ENCODE data around the gene TTLL5.

Gene TTLL5

DNA sequence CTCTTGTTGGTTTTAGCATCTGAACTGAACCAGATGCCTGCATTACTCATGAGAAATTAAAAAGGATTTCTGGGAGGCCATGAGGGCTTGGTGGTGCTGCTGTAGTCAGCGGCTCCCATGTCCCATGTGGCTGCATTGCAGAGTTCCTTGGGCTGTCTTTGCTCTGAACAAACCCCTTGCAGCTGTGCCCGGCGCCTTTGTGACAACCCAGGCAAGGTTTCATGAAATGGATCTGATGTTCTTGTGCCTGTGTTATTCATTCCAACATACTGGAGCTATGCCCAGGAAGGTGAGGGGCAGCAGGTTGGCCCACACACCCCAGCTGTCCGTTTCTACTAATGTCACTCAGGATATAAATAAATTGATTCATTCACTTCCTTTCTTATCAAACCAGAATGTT is 280.0 kb downstream of the TTLL5 start:
- no peaks in the 10 kb centered on the region for H3K9me2 ChIP-seq (replicated peaks; ENCODE audit: control insufficient read depth, low read length)
- H3K4me2 ChIP-seq (ENCODE audit: low read length) = no peak overlapping the region
- H3F3A ChIP-seq (ENCODE audit: control insufficient read depth, insufficient read depth) = no peaks in the 10 kb centered on the region
- no peaks in the 10 kb centered on the region for H3K4me1 ChIP-seq (ENCODE audit: control insufficient read depth, low read length)
- H3K9me3 ChIP-seq (ENCODE audit: control insufficient read depth, insufficient read depth, low read length) = no peaks in the 10 kb centered on the region
- H3K79me2 ChIP-seq (ENCODE audit: control insufficient read depth, low read length) = no peaks in the 10 kb centered on the region
- no peak overlapping the region for H3K27ac ChIP-seq (ENCODE audit: low read depth, low read length)
- TF ChIP-seq, protein P1, sequence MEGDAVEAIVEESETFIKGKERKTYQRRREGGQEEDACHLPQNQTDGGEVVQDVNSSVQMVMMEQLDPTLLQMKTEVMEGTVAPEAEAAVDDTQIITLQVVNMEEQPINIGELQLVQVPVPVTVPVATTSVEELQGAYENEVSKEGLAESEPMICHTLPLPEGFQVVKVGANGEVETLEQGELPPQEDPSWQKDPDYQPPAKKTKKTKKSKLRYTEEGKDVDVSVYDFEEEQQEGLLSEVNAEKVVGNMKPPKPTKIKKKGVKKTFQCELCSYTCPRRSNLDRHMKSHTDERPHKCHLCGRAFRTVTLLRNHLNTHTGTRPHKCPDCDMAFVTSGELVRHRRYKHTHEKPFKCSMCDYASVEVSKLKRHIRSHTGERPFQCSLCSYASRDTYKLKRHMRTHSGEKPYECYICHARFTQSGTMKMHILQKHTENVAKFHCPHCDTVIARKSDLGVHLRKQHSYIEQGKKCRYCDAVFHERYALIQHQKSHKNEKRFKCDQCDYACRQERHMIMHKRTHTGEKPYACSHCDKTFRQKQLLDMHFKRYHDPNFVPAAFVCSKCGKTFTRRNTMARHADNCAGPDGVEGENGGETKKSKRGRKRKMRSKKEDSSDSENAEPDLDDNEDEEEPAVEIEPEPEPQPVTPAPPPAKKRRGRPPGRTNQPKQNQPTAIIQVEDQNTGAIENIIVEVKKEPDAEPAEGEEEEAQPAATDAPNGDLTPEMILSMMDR (IDR thresholded peaks at IDR 0.05; ENCODE audit: low read depth, low read length, poor library complexity, severe bottlenecking) = no peak
- no peak for TF ChIP-seq EZH2phosphoT487 (IDR thresholded peaks at IDR 0.05; ENCODE audit: borderline replicate concordance, low read length)
- no peaks in the 10 kb centered on the region for H3K27me3 ChIP-seq (ENCODE audit: control insufficient read depth, low read length)
- no peaks in the 10 kb centered on the region for H3K36me3 ChIP-seq (ENCODE audit: control insufficient read depth, low read length)
- no peaks in the 10 kb centered on the region for H4K20me1 ChIP-seq (ENCODE audit: control insufficient read depth, insufficient read depth, low read depth, low read length)
- no peak overlapping the region for H3K4me3 ChIP-seq (ENCODE audit: low read length)

DNA sequence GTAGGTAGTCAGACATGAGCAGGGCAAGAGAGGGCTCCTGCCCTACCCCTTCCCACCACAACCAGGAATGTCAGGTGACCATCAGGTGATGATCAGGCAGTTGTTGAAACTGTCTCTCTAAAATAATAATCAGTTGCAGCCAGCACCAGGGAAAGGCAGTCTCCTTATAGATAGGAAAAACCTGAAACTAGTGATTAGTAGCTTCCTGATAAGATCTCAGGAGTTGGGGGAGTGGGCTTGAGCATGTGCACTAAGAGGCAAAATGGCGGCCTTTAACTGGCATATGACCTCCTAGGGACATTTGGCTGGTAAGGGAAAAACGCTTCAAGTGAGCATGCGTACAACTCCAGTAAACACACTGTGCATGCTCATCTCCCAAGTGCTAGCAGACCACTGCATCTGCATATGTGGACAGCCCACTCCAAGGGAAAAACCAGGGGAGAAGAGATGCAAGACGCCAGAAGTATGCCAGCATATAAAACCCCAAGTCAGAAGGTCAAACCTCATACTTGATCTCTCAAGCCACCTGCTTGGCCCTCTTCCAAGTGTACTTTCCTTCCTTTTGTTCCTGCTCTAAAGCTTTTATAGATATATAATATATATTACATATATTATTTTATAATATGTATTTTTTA is 283.7 kb downstream of the TTLL5 start:
- no peaks in the 10 kb centered on the region for H3K9me3 ChIP-seq (ENCODE audit: control insufficient read depth, insufficient read depth, low read length)
- H3K4me2 ChIP-seq (ENCODE audit: low read length) = no peak overlapping the region
- TF ChIP-seq EZH2phosphoT487 (IDR thresholded peaks at IDR 0.05; ENCODE audit: borderline replicate concordance, low read length) = no peak
- TF ChIP-seq, protein P1 (IDR thresholded peaks at IDR 0.05; ENCODE audit: low read depth, low read length, poor library complexity, severe bottlenecking) = no peak
- H3K36me3 ChIP-seq (ENCODE audit: control insufficient read depth, low read length) = no peaks in the 10 kb centered on the region
- no peaks in the 10 kb centered on the region for H3K79me2 ChIP-seq (ENCODE audit: control insufficient read depth, low read length)
- no peaks in the 10 kb centered on the region for H3K9me2 ChIP-seq (replicated peaks; ENCODE audit: control insufficient read depth, low read length)
- no peaks in the 10 kb centered on the region for H3F3A ChIP-seq (ENCODE audit: control insufficient read depth, insufficient read depth)
- no peaks in the 10 kb centered on the region for H4K20me1 ChIP-seq (ENCODE audit: control insufficient read depth, insufficient read depth, low read depth, low read length)
- H3K27me3 ChIP-seq (ENCODE audit: control insufficient read depth, low read length) = no peaks in the 10 kb centered on the region
- H3K4me1 ChIP-seq (ENCODE audit: control insufficient read depth, low read length) = no peaks in the 10 kb centered on the region
- H3K4me3 ChIP-seq (ENCODE audit: low read length) = no peak overlapping the region
- no peak overlapping the region for H3K27ac ChIP-seq (ENCODE audit: low read depth, low read length)

DNA sequence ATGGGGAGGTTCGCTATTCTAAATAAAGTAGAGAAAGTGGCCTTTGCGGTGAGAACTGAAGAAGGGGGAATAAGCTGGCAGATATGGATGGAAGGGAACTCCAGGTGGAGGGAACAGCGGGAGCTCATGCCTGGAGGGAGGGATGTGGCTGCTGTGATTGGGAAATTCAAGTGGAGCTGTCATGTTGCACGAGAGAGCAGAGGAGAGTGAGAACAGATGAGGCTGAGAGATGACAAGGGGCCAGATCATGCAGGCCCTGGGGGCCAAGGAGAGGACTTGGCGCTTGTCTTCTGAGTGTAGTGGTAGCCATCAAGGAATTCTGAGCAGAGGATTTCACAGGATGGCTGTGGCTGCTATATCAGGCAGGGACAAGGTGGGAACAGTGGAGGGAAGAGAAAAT is 285.7 kb downstream of the TTLL5 start:
- H3K4me3 ChIP-seq (ENCODE audit: low read length) = no peak overlapping the region
- H3K27ac ChIP-seq (ENCODE audit: low read depth, low read length) = no peak overlapping the region
- no peaks in the 10 kb centered on the region for H4K20me1 ChIP-seq (ENCODE audit: control insufficient read depth, insufficient read depth, low read depth, low read length)
- H3K4me1 ChIP-seq (ENCODE audit: control insufficient read depth, low read length) = no peaks in the 10 kb centered on the region
- no peaks in the 10 kb centered on the region for H3F3A ChIP-seq (ENCODE audit: control insufficient read depth, insufficient read depth)
- no peaks in the 10 kb centered on the region for H3K36me3 ChIP-seq (ENCODE audit: control insufficient read depth, low read length)
- no peaks in the 10 kb centered on the region for H3K27me3 ChIP-seq (ENCODE audit: control insufficient read depth, low read length)
- TF ChIP-seq, protein P1 (IDR thresholded peaks at IDR 0.05; ENCODE audit: low read depth, low read length, poor library complexity, severe bottlenecking) = no peak
- no peak for TF ChIP-seq EZH2phosphoT487 (IDR thresholded peaks at IDR 0.05; ENCODE audit: borderline replicate concordance, low read length)
- no peaks in the 10 kb centered on the region for H3K79me2 ChIP-seq (ENCODE audit: control insufficient read depth, low read length)
- H3K9me2 ChIP-seq (replicated peaks; ENCODE audit: control insufficient read depth, low read length) = no peaks in the 10 kb centered on the region
- no peak overlapping the region for H3K4me2 ChIP-seq (ENCODE audit: low read length)
- H3K9me3 ChIP-seq (ENCODE audit: control insufficient read depth, insufficient read depth, low read length) = no peaks in the 10 kb centered on the region

Data from DOHH2 (cell line).